ENCODE data around the gene PLCL1.

The PLCL1 gene

DNA sequence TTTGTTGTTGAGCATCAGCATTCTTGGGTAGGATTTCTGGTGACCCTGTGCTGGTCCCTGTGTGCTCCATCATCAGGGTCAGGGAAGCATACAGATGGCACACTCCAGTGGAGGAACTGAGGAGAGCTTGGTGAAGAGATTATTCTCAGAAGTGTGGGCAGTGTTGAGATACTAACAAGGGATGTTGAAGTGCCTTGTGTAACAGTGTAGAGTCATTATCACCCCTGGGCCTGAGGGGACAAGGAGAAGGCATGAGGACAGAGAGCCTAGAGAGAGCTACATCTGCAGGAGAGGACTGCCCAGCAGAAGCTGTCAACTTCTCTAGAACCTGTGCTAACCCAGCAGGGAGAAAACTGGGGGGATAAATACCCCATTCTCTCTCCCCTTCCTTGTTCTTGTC, 189.0 kb downstream of the PLCL1 start:
- TF ChIP-seq, protein P1, sequence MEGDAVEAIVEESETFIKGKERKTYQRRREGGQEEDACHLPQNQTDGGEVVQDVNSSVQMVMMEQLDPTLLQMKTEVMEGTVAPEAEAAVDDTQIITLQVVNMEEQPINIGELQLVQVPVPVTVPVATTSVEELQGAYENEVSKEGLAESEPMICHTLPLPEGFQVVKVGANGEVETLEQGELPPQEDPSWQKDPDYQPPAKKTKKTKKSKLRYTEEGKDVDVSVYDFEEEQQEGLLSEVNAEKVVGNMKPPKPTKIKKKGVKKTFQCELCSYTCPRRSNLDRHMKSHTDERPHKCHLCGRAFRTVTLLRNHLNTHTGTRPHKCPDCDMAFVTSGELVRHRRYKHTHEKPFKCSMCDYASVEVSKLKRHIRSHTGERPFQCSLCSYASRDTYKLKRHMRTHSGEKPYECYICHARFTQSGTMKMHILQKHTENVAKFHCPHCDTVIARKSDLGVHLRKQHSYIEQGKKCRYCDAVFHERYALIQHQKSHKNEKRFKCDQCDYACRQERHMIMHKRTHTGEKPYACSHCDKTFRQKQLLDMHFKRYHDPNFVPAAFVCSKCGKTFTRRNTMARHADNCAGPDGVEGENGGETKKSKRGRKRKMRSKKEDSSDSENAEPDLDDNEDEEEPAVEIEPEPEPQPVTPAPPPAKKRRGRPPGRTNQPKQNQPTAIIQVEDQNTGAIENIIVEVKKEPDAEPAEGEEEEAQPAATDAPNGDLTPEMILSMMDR (IDR thresholded peaks at IDR 0.05; ENCODE audit: borderline replicate concordance, control extremely low read depth, extremely low read depth, insufficient read depth, missing control alignments), result no peak
- in situ Hi-C loops (cut with MboI; ENCODE audit: low sequenced_read_pairs, unreplicated experiment), result no loop called here

DNA sequence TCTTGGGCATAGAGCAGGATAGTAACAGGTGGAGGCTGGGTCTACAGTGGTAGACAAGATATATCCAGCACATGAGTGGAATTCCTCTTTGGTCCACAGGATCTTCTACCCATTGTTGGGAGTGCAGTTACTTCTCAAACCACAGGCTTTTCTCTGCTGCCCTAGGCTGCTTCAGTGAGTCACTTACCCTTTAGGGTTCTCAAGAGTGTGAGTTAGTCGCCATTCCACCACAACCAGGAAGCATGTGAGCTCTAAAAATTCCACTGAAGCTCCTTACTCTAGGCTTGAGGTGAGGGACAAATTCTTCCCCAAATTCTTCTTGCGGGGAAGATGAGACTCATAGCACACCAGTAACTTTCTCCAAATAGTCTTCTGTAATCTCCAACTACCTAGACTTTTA, 189.4 kb downstream of the PLCL1 start:
- in situ Hi-C loops (cut with MboI; ENCODE audit: low sequenced_read_pairs, unreplicated experiment), result no loop called here
- no peak for DNase-seq (ENCODE audit: low spot score)
- TF ChIP-seq, protein P1 (IDR thresholded peaks at IDR 0.05; ENCODE audit: borderline replicate concordance, control extremely low read depth, extremely low read depth, insufficient read depth, missing control alignments), result no peak

More for the DNA sequence above, 189.0 kb downstream of the PLCL1 start:
- no peak for DNase-seq (ENCODE audit: low spot score)

DNA sequence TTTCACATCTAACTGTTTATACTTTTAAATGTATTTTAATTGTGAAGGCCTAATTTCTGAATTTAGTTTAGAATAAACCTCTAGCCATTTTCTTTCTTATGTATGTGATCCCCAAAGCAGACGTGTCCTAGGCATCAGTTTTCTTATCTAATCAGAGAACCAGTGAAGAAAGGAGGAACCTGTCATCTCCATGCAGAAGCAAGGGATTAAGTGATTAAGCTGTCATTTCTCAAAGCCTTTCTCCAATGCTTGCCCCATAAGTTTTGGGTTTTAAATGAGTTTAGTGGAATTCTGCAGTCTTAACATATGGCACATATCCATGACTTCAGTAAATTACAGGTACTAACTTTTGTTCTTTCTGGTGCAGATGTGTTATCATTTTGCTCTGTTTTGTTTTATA, 190.4 kb downstream of the PLCL1 start:
- DNase-seq (ENCODE audit: low spot score), result no peak
- in situ Hi-C loops (cut with MboI; ENCODE audit: low sequenced_read_pairs, unreplicated experiment), result no loop called here

DNA sequence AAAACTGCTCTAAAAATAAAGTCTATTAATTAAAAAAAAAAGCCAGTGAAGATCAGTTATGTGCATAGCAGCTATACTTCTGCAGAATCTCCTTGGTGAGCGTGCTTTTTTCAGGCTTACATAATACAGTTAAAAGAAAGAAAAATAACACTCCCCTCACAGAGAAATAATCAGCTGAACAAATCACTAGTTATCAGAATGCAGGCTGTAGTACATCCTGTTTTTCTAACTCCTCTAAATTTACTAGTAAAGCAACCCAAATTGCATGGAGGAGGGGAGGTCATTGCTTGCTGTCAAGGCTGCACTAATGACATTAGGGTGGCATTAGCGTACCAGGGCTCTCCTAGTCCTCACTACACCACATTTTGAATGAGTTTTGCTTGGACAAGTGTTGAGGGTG, 192.2 kb downstream of the PLCL1 start:
- DNase-seq (ENCODE audit: low spot score), result no peak
- in situ Hi-C loops (cut with MboI; ENCODE audit: low sequenced_read_pairs, unreplicated experiment), result no loop called here
- TF ChIP-seq, protein P1 (IDR thresholded peaks at IDR 0.05; ENCODE audit: borderline replicate concordance, control extremely low read depth, extremely low read depth, insufficient read depth, missing control alignments), result no peak

More for the DNA sequence above, 190.4 kb downstream of the PLCL1 start:
- TF ChIP-seq, protein P1 (IDR thresholded peaks at IDR 0.05; ENCODE audit: borderline replicate concordance, control extremely low read depth, extremely low read depth, insufficient read depth, missing control alignments), result no peak

DNA sequence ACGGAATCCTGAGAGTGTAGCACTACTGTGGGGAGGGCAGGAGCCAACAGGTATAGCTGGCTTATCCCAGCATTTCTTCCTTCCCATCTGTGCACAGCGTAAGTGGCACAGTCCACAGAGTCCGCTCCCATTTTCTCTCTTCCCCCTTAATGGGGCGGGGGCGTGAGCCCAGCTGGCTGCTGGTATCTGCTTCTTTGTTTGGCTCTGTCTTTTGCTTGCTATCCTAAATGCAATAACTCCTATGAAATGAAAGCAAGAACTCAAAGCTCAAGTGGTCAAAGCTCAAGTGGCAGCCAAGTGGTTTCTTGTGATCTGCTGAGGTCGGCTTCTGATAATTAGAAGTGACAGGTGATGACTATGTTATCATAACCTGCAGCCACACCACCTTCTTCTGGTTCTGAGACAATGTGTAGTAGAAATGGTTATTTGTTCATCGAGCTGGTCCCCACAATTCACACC, 192.7 kb downstream of the PLCL1 start:
- TF ChIP-seq, protein P1 (IDR thresholded peaks at IDR 0.05; ENCODE audit: borderline replicate concordance, control extremely low read depth, extremely low read depth, insufficient read depth, missing control alignments), result no peak
- DNase-seq (ENCODE audit: low spot score), result no peak
- in situ Hi-C loops (cut with MboI; ENCODE audit: low sequenced_read_pairs, unreplicated experiment), result no loop called here

DNA sequence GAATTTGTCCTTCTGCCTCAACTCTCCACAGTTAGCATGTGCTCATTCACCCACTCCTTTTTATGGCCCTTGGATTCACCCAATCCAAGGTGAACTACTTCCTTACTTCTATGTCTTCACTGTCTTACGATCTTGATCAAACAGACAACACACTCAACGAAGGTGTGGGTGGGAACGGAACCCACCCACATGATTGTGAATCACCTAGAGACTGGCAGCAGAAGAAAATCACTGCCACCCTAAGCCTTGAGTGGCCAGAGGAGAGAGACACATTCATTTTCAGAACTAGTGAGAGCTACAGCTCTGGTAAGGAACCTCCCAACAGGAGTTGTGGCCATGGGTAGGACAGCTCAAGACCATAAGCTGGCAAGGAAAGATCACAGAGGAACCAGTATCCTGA, 194.3 kb downstream of the PLCL1 start:
- no peak for DNase-seq (ENCODE audit: low spot score)
- in situ Hi-C loops (cut with MboI; ENCODE audit: low sequenced_read_pairs, unreplicated experiment), result no loop called here
- TF ChIP-seq, protein P1 (IDR thresholded peaks at IDR 0.05; ENCODE audit: borderline replicate concordance, control extremely low read depth, extremely low read depth, insufficient read depth, missing control alignments), result no peak

DNA sequence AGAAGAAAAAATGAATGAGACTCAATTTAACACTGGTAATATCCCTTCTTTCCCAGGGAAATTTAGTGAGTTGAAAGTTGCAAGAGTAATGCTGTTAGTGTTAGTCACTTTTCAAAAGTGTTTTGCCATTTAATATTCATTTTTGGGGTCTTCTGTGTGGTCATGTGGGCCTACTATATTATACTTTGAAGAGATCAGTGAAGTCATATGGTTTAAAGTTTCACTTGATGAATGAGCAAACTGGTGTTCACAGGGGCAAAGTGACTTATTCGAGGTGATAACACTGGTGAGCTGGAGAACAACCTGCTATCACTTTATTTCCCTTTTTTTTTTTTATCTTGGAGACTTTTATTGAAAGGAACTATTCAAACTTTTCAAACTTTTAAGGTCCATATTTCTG, 196.0 kb downstream of the PLCL1 start:
- in situ Hi-C loops (cut with MboI; ENCODE audit: low sequenced_read_pairs, unreplicated experiment), result no loop called here
- TF ChIP-seq, protein P1 (IDR thresholded peaks at IDR 0.05; ENCODE audit: borderline replicate concordance, control extremely low read depth, extremely low read depth, insufficient read depth, missing control alignments), result no peak
- DNase-seq (ENCODE audit: low spot score), result no peak

All from GM13976 (cell line).